Loucy (cell line): ENCODE results near the gene LRRC41.

ENCODE experiments used
- H2AFZ ChIP-seq: fragments of 200-600 bp; sonication (generic); 2 replicates; pipeline ENCODE4 v1.6.0; 2016; ENCODE audit warnings: antibody characterized with exemption, mild to moderate bottlenecking, low read length, moderate library complexity
- H3F3A ChIP-seq: fragments of 200-600 bp; 2 replicates; pipeline ENCODE4 v1.6.0; 2016; ENCODE audit warnings: antibody characterized with exemption, low read depth, mild to moderate bottlenecking
- H3K27me3 ChIP-seq: fragments of 200-600 bp; sonication (generic); 2 replicates; pipeline ENCODE4 v1.6.1; 2014; ENCODE audit warnings: low read length, mild to moderate bottlenecking; ENCODE audit not compliant: insufficient read depth, poor library complexity, severe bottlenecking
- H3K36me3 ChIP-seq: fragments of 200-600 bp; sonication (generic); 2 replicates; pipeline ENCODE4 v1.6.1; 2016; ENCODE audit warnings: low read length; ENCODE audit not compliant: insufficient read depth
- H3K4me1 ChIP-seq: fragments of 200-600 bp; sonication (generic); 2 replicates; pipeline ENCODE4 v1.5.1; 2014; ENCODE audit warnings: low read length, mild to moderate bottlenecking; ENCODE audit not compliant: insufficient read depth, poor library complexity, severe bottlenecking
- H3K4me2 ChIP-seq: fragments of 200-600 bp; sonication (generic); 2 replicates; pipeline ENCODE4 v1.6.0; 2014; ENCODE audit warnings: antibody characterized with exemption, low read length, low read depth, mild to moderate bottlenecking; ENCODE audit not compliant: poor library complexity, severe bottlenecking
- H3K4me3 ChIP-seq: fragments of 200-600 bp; sonication (generic); 2 replicates; pipeline ENCODE4 v1.5.1; 2014; ENCODE audit warnings: low read length, mild to moderate bottlenecking, mixed read lengths; ENCODE audit not compliant: poor library complexity, severe bottlenecking
- H3K79me2 ChIP-seq: fragments of 200-600 bp; sonication (generic); 2 replicates; pipeline ENCODE4 v1.6.1; 2014; ENCODE audit warnings: low read length; ENCODE audit not compliant: insufficient read depth
- H3K9ac ChIP-seq: fragments of 200-600 bp; sonication (generic); 2 replicates; pipeline ENCODE4 v1.6.0; 2014; ENCODE audit warnings: mild to moderate bottlenecking, low read depth, low read length, moderate library complexity; ENCODE audit not compliant: poor library complexity, severe bottlenecking
- H3K9me2 ChIP-seq: fragments of 200-600 bp; sonication (generic); replicated peaks from 2 replicates; pipeline ENCODE4 v1.6.1; 2016; ENCODE audit warnings: low read depth, low read length, mixed read lengths
- H3K9me3 ChIP-seq: fragments of 200-600 bp; sonication (generic); 2 replicates; pipeline ENCODE4 v1.6.1; 2014; ENCODE audit warnings: mild to moderate bottlenecking, antibody characterized with exemption, low read length, low read depth; ENCODE audit not compliant: insufficient read depth
- H4K20me1 ChIP-seq: fragments of 200-600 bp; sonication (generic); 2 replicates; pipeline ENCODE4 v1.6.0; 2014; ENCODE audit warnings: antibody characterized with exemption, low read length, mild to moderate bottlenecking; ENCODE audit not compliant: insufficient read depth, poor library complexity, severe bottlenecking
- EZH2phosphoT487 ChIP-seq: fragments of 200-600 bp; IDR thresholded peaks from 2 replicates; pipeline ENCODE4 v1.6.1; 2018; ENCODE audit warnings: antibody characterized with exemption, mild to moderate bottlenecking, moderate library complexity, borderline replicate concordance
- TF ChIP-seq, protein P1 (sequence below): fragments of 200-600 bp; sonication (generic); conservative IDR thresholded peaks from 2 replicates; pipeline ENCODE4 v1.5.1; 2014; ENCODE audit warnings: mild to moderate bottlenecking, antibody characterized with exemption, low read length

Gene LRRC41

DNA sequence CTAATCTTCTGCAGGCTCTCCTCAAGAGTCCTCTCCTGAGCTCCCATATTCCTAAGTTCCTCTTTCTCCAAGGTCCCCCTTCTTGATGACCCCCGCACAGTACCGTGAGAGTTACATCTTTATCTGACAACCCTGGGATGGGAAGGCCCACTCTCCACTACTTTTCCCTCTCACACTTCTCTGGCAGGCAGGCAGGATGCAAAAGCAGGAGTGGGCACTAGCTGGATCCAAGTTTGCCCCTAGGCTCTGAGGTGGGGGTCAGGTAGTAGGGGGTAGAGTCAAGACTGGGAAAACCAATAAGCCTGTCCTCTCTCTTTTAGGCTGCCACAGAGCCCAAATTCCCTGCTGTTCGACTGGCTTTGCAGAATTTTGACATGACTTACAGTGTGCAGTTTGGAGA lies 41.1 kb upstream of the LRRC41 start:
- no peaks in the 10 kb centered on the region for H3K9me3 ChIP-seq
- H3F3A ChIP-seq, result no peaks in the 10 kb centered on the region
- H3K4me3 ChIP-seq, result no peak overlapping the region
- no peaks in the 10 kb centered on the region for H3K27me3 ChIP-seq
- peaks cover 8% of the 10 kb centered on the region; the same call in 1 of the 2 replicates for H3K36me3 ChIP-seq
- no peak overlapping the region for H2AFZ ChIP-seq
- peak overlapping the region; percentile 4 for H3K9ac ChIP-seq
- TF ChIP-seq EZH2phosphoT487, result no peak
- TF ChIP-seq, protein P1, sequence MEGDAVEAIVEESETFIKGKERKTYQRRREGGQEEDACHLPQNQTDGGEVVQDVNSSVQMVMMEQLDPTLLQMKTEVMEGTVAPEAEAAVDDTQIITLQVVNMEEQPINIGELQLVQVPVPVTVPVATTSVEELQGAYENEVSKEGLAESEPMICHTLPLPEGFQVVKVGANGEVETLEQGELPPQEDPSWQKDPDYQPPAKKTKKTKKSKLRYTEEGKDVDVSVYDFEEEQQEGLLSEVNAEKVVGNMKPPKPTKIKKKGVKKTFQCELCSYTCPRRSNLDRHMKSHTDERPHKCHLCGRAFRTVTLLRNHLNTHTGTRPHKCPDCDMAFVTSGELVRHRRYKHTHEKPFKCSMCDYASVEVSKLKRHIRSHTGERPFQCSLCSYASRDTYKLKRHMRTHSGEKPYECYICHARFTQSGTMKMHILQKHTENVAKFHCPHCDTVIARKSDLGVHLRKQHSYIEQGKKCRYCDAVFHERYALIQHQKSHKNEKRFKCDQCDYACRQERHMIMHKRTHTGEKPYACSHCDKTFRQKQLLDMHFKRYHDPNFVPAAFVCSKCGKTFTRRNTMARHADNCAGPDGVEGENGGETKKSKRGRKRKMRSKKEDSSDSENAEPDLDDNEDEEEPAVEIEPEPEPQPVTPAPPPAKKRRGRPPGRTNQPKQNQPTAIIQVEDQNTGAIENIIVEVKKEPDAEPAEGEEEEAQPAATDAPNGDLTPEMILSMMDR, result no peak
- no peaks in the 10 kb centered on the region for H3K9me2 ChIP-seq
- peaks cover 50% of the 10 kb centered on the region for H3K79me2 ChIP-seq
- peak overlapping the region; percentile 100 for H3K4me2 ChIP-seq
- peaks cover 42% of the 10 kb centered on the region for H3K4me1 ChIP-seq
- H4K20me1 ChIP-seq, result peaks cover 22% of the 10 kb centered on the region

DNA sequence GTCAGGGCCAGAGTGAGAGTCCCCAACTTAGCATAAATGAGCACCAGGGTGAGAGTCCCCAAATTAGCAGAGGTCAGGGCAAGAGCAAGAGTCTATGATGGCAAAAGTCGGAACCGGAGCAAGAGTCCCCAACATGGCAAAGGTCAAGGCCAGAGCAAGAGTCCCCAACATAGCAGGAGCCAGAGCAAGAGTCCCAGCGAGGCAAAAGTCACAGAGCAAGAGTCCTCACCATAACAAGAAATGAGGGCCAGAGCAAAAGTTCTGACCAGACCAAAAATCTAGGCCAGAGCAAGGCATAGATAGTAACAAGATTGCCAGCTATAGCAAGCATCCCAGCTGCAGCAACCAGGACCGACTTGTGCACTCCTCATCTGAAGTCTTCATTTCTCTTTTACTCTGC lies 40.3 kb upstream of the LRRC41 start:
- no peaks in the 10 kb centered on the region for H3K9me3 ChIP-seq
- H3K9me2 ChIP-seq, result no peaks in the 10 kb centered on the region
- peak overlapping the region; percentile 20 for H3K4me3 ChIP-seq
- no peaks in the 10 kb centered on the region for H3F3A ChIP-seq
- H4K20me1 ChIP-seq, result peaks cover 22% of the 10 kb centered on the region
- H3K79me2 ChIP-seq, result peaks cover 51% of the 10 kb centered on the region
- H2AFZ ChIP-seq, result no peak overlapping the region
- peaks cover 7% of the 10 kb centered on the region; the same call in 1 of the 2 replicates for H3K36me3 ChIP-seq
- peaks cover 44% of the 10 kb centered on the region for H3K4me1 ChIP-seq
- peak overlapping the region; percentile 100 for H3K4me2 ChIP-seq
- peak overlapping the region; percentile 4 for H3K9ac ChIP-seq
- no peak for TF ChIP-seq EZH2phosphoT487
- TF ChIP-seq, protein P1, result no peak
- H3K27me3 ChIP-seq, result no peaks in the 10 kb centered on the region

- peaks cover 51% of the 10 kb centered on the region for H3K79me2 ChIP-seq
- peaks cover 7% of the 10 kb centered on the region; the same call in 1 of the 2 replicates for H3K36me3 ChIP-seq
- peak overlapping the region; percentile 4 for H3K9ac ChIP-seq
These were observed 39.9 kb upstream of the LRRC41 start for GRCh38 chr1:46343351-46343695.

More at GRCh38 chr1:46343351-46343695, 39.9 kb upstream of the LRRC41 start:
- TF ChIP-seq EZH2phosphoT487, result no peak
- TF ChIP-seq, protein P1, result no peak
- no peak overlapping the region for H2AFZ ChIP-seq
- H3K9me3 ChIP-seq, result no peaks in the 10 kb centered on the region
- H3K4me2 ChIP-seq, result peak overlapping the region; percentile 100
- peaks cover 22% of the 10 kb centered on the region for H4K20me1 ChIP-seq
- no peaks in the 10 kb centered on the region for H3K9me2 ChIP-seq
- H3F3A ChIP-seq, result no peaks in the 10 kb centered on the region
- peak overlapping the region; percentile 20 for H3K4me3 ChIP-seq
- H3K27me3 ChIP-seq, result no peaks in the 10 kb centered on the region
- H3K4me1 ChIP-seq, result peaks cover 44% of the 10 kb centered on the region
